ENCODE results near the gene FOXD2.
"Not testable (repeated sequence)": the region's sequence is repeated elsewhere in the genome, so short reads cannot be mapped to it uniquely, and the experiment has no call there.

Gene FOXD2

DNA sequence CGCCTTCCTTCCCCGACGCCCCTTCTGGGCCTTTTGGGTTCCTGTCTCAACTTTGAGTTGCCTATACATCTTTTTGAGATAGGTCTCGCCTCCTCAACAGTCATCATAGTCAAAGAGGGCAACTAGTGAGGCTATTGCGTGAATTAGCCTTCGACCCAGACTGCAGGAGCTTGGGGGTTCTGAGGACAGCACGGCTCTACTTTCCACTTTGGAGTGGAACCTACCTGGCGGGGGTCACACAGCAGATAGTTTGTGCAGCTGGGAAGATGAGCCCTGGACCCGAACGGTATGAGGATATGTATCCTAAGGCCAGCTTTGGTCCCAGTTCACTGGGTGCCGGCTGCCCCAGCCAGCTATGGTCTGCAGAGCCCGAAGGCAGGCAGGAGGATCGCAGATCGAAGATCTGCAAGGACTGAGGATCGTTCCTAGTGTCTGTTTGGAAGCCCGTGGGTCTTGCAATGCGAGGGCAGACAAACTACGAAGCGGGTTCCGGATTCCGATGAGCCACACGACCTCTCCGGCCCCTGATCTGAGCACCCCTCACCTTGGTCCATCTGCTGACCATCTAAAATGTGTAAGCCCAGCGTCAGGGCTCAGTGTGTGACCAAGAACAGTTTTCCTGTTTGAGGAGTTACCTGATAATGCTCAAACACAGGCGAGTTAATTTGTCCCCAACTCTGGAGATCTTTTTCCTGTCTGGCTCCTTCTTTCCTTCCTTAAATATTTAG is 8.1 kb downstream of the FOXD2 start:
- in situ Hi-C loops (cut with MboI; ENCODE audit: low pct_unique_long_range_greater_than_20kb, low sequenced_read_pairs, unreplicated experiment): loop anchor here (10.0 kb wide), 1 partner anchor 269 kb away; no protein-coding TSS in a partner anchor
- TF ChIP-seq CTCF (IDR thresholded peaks at IDR 0.05; ENCODE audit: extremely low read depth, insufficient read depth, missing control alignments): no peak
- no peak for DNase-seq (ENCODE audit: low spot score)

DNA sequence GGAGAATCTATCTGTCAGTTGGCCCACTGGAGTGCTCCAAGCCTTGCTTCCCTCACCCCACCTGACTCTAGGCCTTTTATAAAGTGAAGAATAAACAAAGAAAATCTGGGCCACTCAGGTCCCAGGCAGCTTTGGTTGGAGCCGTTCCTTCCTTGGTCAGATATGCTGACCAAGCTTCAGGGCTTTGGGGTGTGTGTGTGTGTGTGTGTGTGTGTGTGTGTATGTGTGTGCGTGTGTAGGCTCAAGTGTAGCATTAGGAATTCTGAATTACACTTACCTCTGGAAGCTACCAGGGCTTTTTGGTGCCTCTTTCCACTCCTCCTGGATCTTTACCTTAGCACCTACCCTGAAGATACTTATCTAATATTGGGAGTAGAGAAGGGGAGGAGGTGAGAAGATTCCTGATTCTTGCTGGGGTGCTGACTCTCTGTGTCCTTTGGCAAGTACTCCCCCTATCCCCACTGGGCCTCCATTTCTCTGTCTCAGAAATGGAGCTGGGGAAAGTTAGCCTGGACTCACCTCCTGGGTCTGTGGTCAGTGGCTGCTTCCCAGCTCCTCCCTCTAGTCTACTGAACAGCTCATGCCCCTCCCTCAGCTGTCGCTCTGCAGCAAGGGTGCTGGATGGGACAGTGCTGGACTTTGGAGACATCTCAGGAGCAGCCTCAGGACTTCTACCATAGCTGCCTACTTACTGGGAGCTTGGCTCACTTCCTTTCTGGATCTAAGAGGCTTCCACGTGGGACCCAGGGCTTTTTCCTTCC is 10.8 kb downstream of the FOXD2 start:
- TF ChIP-seq CTCF (IDR thresholded peaks at IDR 0.05; ENCODE audit: extremely low read depth, insufficient read depth, missing control alignments): no peak
- in situ Hi-C loops (cut with MboI; ENCODE audit: low pct_unique_long_range_greater_than_20kb, low sequenced_read_pairs, unreplicated experiment): loop anchor here (10.0 kb wide), 1 partner anchor 266 kb away; no protein-coding TSS in a partner anchor
- DNase-seq (ENCODE audit: low spot score): no peak

DNA sequence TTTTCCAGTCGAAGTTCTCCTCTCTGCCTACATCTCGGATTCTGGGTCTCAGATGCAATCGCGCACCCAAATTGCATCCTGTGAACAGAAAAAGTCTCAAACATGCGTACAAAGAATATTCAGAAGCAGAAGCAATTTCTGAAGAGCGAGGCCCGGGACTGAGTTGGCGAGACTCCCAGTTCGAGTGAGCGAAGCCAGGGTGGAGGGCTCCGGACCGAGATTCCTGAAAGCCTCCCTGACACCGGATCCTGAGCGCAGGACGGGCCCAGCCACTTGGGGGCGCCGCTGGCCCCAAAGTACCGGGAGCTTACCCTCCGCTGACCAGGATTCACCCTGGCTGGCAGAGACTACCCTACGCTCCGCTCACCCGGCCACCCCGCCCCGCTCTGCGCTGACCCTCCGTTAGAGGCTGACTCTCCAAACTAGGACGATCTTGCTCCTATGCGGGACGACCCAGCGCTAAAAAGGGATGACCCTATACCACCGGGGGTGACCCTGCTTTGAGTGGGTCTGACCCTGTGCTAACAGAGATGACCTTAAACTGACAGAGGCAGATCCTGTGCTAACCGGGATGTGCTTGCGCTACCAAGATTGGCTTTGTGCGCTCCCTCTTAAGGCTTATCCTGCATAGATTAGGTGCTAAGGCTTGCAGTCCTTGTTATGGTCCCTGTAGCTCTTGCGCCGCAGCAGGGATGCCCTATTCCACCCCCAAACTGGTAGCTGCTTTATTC is 12.1 kb downstream of the FOXD2 start:
- TF ChIP-seq CTCF (IDR thresholded peaks at IDR 0.05; ENCODE audit: extremely low read depth, insufficient read depth, missing control alignments): peak; percentile 63
- in situ Hi-C loops (cut with MboI; ENCODE audit: low pct_unique_long_range_greater_than_20kb, low sequenced_read_pairs, unreplicated experiment): loop anchor here (10.0 kb wide), 1 partner anchor 265 kb away; no protein-coding TSS in a partner anchor
- DNase-seq (ENCODE audit: low spot score): no peak

DNA sequence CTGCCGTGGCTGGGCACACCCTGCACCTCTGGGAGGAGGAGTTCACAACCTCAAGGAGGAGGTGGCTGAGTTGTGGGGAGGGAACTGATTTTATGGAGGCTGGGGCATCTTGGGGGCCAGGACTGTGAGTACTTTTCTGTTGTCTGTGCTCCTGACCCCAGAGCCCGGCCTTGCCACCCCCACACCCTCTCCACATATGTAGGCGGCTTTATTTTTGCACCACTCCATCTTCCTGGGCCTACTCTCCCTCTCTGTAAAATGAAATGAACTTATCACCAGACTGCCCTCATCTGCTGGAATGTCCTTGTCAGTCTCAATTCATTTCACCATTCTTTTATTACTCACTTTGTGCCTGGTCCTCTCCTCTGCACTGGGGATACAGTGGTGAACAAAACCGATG is 12.8 kb downstream of the FOXD2 start:
- in situ Hi-C loops (cut with MboI; ENCODE audit: low pct_unique_long_range_greater_than_20kb, low sequenced_read_pairs, unreplicated experiment): no loop called here
- no peak for DNase-seq (ENCODE audit: low spot score)
- TF ChIP-seq CTCF (IDR thresholded peaks at IDR 0.05; ENCODE audit: extremely low read depth, insufficient read depth, missing control alignments): no peak

- TF ChIP-seq CTCF (IDR thresholded peaks at IDR 0.05; ENCODE audit: extremely low read depth, insufficient read depth, missing control alignments): no peak
- in situ Hi-C loops (cut with MboI; ENCODE audit: low pct_unique_long_range_greater_than_20kb, low sequenced_read_pairs, unreplicated experiment): no loop called here
- DNase-seq (ENCODE audit: low spot score): no peak
These were observed 14.6 kb downstream of the FOXD2 start for GRCh38 chr1:47452426-47452825.

- DNase-seq (ENCODE audit: low spot score); in situ Hi-C loops (cut with MboI; ENCODE audit: low pct_unique_long_range_greater_than_20kb, low sequenced_read_pairs, unreplicated experiment): not testable (repeated sequence)
- peak; percentile 10 for TF ChIP-seq CTCF (IDR thresholded peaks at IDR 0.05; ENCODE audit: extremely low read depth, insufficient read depth, missing control alignments)
These were observed 16.1 kb downstream of the FOXD2 start for GRCh38 chr1:47453910-47454309.

Data from GM13977 (cell line).